ENCODE results near the gene MAP2K2. TPM values are rescaled to one million over a fixed set of nuclear protein-coding genes. Genes with fewer than 3 reads are reported as not detected.

The MAP2K2 gene
- total and polyA plus RNA-seq, 9 of the 15 experiments (the other 6 are each of a cell fraction or from before 2014, with no cell fraction given), result 1.0 to 151 (median 58.3) TPM

DNA sequence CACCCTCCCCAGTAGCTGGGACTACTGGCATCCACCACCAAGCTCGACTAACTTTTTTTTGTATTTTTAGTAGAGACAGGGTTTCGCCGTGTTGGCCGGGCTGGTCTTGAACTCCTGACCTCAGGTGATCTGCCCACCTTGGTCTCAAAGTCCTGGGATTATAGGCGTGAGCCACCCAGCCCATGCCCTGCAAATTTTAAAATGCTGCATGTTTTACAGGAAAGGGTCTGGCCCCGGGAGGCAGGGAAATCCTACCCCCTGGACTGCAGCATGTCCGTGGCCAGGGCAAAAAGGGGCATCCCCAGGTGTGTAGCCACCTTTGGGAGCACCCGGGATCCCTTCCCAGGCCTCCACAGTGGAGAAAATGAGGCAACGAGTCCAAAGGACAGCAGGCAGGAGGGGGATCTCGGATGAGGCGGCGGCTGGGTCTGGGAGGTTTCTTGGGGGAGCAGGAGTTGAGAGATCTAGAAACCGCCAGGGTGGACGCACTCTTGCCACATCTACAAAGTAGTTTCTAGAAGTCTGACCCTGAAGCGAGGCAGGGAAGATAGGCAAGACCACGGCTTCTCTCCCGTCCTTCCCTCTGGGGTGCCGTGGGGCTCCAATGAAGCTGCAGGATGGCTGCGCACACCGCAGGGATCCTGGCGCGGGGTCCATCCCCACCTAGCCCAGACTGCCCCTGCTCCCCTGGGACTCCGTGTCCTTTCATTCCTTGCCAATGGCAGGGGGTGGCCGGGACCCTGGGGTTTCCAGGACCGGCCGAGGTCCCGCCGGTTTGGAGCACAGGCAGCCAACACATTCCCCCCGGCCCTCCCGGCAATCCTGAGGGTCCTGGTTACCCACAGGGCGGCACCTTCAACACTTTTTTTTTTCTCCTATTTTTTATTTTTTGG lies 35.9 kb downstream of the MAP2K2 start (continued):
- TF ChIP-seq RBFOX2 (IDR thresholded peaks at IDR 0.05; ENCODE audit: low read depth, low read length) (peak; percentile 30; the same call in 1 of the 2 replicates), PHF21A (IDR thresholded peaks at IDR 0.05; ENCODE audit: borderline replicate concordance, low read depth) (no peak), TSC22D4 (tag; IDR thresholded peaks at IDR 0.05) (no peak), SFPQ (IDR thresholded peaks at IDR 0.05; ENCODE audit: low read depth, low read length) (no peak), CEBPB (tag; IDR thresholded peaks at IDR 0.05) (no peak), MIER1 (IDR thresholded peaks at IDR 0.05; ENCODE audit: low read depth) (peak; percentile 95), U2AF2 (optimal IDR thresholded peaks at IDR 0.05; ENCODE audit: low read depth, low read length) (no peak), MYC (IDR thresholded peaks at IDR 0.05; ENCODE audit: low read depth, low read length) (no peak), MYC (CRISPR knock-in tag; IDR thresholded peaks at IDR 0.05; ENCODE audit: borderline replicate concordance, low read depth) (no peak), TAF7 (tag; IDR thresholded peaks at IDR 0.05) (no peak), TBL1XR1 (IDR thresholded peaks at IDR 0.05; ENCODE audit: low read length in 2 of 2) (no peak), KDM4B (IDR thresholded peaks at IDR 0.05; ENCODE audit: borderline replicate concordance in 2 of 2, low read depth in 1 of 2) (no peak), MLLT1 (IDR thresholded peaks at IDR 0.05) (no peak), PHF8 (IDR thresholded peaks at IDR 0.05; ENCODE audit: borderline replicate concordance, low read length) (no peak), SMAD1 (IDR thresholded peaks at IDR 0.05; ENCODE audit: low read depth, low read length, partially characterized antibody) (no peak), DPF2 (IDR thresholded peaks at IDR 0.05) (no peak), NR2C1 (IDR thresholded peaks at IDR 0.05) (no peak), NR2C1 (tag; IDR thresholded peaks at IDR 0.05) (no peak), VEZF1 (CRISPR knock-in tag; IDR thresholded peaks at IDR 0.05) (no peak), SMARCA5 (IDR thresholded peaks at IDR 0.05) (no peak), HDAC1 (IDR thresholded peaks at IDR 0.05) (no peak)
- TF ChIP-seq, protein P1, sequence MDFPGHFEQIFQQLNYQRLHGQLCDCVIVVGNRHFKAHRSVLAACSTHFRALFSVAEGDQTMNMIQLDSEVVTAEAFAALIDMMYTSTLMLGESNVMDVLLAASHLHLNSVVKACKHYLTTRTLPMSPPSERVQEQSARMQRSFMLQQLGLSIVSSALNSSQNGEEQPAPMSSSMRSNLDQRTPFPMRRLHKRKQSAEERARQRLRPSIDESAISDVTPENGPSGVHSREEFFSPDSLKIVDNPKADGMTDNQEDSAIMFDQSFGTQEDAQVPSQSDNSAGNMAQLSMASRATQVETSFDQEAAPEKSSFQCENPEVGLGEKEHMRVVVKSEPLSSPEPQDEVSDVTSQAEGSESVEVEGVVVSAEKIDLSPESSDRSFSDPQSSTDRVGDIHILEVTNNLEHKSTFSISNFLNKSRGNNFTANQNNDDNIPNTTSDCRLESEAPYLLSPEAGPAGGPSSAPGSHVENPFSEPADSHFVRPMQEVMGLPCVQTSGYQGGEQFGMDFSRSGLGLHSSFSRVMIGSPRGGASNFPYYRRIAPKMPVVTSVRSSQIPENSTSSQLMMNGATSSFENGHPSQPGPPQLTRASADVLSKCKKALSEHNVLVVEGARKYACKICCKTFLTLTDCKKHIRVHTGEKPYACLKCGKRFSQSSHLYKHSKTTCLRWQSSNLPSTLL (IDR thresholded peaks at IDR 0.05), result no peak
